GM12892 (cell line): Measurements from ENCODE around the gene TRAF3IP3.

Experiments
- POLR2A ChIP-seq: IDR thresholded peaks from 2 replicates; pipeline ENCODE4 v1.6.1; 2011; ENCODE audit warnings: low read depth, low read length, control low read depth
- POLR2AphosphoS5 ChIP-seq: IDR thresholded peaks from 2 replicates; pipeline ENCODE4 v1.6.1; 2011; ENCODE audit warnings: low read depth, low read length, control low read depth

DNA sequence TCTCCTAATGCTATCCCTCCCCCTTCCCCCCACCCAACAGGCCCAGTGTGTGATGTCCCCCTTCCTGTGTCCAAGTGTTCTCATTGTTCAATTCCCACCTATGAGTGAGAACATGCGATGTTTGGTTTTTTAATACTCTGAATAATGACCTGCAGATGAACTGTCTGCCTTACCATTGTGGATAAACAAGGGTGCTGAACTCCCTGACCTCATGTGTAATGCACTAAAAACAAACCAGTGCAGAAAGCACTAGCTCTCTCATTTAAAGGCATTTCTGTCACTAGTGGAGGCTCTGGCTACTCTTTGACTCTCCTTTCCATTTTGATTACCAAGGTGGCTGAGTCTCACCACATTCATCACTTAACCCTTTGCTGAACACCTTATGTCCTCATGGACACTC lies 23.1 kb upstream of the TRAF3IP3 start:
- TF ChIP-seq POLR2A (no peak), POLR2AphosphoS5 (no peak)
